HG03354 (cell line): ENCODE data around the gene UVRAG.
A peak's percentile ranks its signal among the peaks of the same experiment; 100 is the strongest.
"Not testable (repeated sequence)": the region's sequence is repeated elsewhere in the genome, so short reads cannot be mapped to it uniquely, and the experiment has no call there.

Source experiments
- ATAC-seq: cut with Tn5 transposase; IDR thresholded peaks from one replicate; pipeline ENCODE4 v1.9.1; 2021; ENCODE audit warnings: mild to moderate bottlenecking; ENCODE audit not compliant: unreplicated experiment, poor library complexity, severe bottlenecking

UVRAG gene

DNA sequence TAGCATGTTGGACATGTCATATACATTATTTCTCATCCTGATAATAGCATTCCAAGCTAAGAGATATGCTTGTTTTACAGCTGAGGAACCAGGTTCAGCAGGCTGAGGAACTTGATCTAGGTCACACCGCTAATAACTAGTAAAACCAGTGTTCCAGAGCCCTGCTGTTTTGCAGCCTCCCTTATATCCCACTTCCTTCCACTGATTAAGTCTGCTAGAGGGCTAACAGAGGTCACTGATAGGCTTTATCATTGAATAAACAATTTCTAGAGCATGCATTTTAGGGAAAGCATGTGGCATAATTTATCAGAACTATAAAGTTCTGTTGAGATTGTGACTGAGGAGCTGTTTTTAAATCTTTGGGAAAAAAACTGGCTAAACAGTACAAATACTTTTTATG, 54.0 kb downstream of the UVRAG start:
- no peak for ATAC-seq

DNA sequence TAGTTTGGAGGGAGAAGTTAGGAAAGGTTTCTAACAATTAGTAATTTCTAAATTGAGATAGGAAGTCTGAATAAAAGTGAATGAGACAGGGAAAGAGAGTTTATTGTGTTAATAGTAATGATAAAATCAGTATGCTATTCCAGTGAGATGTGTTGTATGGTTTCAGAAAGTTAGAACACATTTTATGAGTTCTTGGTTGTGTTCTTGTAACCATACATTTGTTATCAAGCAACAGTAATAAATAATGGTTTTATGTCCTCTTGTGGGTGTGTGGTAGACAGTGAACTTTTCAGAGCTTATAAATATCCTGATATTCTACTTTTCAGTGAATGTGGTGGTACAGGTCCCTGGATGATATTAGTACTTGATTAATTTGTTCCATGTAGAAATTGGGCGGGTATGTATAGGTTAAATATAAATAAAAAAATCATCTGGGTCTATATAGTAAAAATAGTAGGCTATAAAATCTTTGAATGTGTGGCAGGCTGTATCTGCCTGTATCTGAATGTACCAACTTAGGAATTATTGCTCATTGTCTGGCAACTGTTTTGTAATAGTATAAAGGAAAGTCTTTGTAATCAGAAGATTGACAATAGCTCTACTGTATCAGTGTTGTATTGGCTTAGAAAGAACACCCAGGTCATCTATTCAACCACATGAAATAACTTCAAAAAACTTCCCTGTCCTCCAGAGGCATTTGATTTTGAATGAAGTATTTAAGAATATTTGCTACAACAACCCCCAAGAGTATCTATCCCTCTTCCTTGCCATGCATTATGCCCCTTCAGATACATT, 54.8 kb downstream of the UVRAG start:
- no peak for ATAC-seq

DNA sequence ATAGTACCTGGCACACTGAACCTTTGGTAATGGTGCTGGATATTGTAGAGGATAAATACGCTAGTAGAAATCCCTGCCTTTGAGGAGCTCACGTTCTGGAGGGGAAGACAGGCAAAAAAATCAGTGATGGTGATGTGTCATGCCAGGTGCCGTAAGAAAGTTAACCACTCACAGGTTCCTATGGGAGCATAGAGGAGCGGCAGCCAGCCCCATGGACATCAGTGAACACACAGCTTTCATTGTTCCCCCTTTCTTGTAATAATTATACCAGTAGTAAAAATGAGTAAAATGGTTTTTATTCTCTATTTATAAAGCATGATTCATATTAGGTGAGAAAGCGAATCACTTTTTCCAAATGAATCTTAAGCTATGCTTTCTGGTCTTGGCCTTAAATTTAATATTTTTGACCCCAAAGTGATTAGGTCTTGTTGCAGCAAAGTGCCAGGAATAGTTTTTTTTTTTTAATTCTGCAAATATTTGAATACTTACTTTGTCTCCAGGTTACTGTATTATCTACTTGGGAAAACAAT, 57.9 kb downstream of the UVRAG start:
- peak; percentile 45 for ATAC-seq

DNA sequence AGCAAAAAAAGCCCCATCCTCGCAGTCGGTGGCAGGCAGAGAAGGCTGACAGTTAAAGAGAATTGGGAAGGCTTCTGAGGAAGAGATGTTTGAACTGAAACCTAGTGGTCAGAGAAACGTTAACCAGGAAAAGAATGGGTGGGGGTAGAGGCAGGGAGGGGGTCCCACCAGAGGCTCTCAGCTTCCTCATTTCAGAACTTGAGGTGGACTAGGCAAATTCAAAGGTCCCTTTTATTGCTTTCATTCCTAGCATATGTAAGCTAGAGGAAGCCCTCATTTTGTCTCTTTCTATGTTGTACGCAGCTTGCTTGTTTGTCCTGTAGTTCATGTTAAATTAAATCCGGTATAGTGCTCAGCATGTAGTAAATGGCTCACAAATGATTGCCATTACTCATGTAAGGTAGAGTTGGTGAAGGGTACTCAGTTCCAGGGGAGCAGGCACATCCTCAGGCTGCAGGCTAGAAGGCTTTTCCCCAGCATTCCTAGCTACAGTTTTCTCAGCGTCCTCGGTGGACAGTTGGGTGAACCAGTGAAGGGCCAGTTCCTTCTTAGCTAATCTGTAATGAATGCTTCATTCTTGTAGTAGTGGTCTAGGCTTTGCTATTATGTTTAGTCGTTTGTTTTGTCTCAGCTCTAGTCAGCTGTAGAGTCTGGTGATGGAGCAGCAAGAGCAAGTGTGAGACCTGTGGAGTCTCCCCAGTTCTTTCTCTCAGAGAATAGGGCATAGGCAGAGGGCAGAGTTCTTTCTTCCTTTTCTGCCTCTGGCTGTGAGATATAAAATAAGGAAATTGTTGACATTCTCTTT, 58.6 kb downstream of the UVRAG start:
- peak; percentile 82 for ATAC-seq

DNA sequence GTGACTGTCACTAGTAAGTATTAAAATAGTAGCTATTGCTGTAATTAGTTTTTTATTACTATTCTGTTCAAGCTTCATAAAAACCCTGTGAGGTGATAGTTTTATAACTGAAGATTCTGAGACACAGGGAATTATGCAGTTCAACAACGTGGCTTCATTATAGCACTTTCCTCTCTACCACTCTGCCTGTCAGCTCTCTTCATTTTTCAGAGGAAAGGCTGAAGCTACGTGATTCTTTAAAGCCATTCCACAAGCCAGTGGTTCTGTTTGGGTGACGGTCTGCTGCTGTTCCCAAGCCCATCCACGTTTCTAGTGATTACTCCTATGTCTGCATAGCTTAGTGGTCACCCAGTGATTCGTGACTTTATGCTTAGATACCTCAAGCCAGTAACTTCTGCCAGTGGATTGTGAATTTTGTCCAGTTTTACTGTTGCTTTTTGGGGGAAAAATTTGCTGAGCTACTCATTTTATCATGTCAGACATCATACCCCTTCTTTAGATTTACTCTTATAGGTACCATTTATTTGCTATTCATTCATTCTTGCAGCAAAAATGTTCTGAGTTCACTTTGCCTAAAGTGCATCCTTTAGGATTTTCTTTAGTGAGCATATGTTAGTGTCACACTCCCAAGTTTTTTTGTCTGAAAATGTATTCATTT, 59.8 kb downstream of the UVRAG start:
- ATAC-seq, result no peak

DNA sequence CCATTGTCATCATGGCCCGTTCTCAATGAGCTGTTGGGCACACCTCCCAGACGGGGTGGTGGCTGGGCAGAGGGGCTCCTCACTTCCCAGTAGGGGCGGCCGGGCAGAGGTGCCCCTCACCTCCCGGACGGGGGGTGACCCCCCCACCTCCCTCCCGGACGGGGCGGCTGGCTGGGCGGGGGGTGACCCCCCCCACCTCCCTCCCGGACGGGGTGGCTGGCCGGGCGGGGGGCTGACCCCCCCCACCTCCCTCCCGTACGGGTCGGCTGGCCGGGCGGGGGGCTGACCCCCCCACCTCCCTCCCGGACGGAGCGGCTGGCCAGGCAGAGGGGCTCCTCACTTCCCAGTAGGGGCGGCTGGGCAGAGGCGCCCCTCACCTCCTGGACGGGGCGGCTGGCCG, 62.3 kb downstream of the UVRAG start:
- not testable (repeated sequence) for ATAC-seq

DNA sequence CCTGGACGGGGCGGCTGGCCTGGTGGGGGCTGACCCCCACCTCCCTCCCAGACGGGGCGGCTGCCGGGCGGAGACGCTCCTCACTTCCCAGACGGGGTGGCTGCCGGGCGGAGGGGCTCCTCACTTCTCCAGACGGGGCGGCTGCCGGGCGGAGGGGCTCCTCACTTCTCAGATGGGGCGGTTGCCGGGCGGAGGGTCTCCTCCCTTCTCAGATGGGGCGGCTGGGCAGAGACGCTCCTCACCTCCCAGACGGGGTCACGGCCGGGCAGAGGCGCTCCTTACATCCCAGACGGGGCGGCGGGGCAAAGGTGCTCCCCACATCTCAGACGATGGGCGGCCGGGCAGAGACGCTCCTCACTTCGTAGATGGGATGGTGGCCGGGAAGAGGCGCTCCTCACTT, 62.9 kb downstream of the UVRAG start:
- not testable (repeated sequence) for ATAC-seq

DNA sequence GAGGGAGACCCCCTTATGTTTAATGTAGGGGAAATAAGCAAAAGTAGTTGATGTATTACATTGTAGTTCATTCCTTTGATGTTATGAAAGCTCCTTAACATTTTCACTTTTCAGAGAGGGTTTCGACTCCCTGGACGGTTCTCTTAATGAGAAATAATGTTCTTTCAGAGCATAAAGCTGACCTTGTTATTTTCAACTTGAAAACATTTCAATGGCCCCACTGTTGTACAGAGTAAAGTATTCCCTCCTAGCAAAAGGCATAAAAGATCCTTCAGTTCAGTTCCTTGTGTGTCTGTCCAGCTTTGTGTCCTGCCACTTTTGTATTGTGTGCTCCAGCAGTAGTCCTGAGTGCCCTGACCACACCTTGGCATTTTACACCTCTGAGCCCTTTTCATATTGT, 63.9 kb downstream of the UVRAG start:
- ATAC-seq, result no peak

DNA sequence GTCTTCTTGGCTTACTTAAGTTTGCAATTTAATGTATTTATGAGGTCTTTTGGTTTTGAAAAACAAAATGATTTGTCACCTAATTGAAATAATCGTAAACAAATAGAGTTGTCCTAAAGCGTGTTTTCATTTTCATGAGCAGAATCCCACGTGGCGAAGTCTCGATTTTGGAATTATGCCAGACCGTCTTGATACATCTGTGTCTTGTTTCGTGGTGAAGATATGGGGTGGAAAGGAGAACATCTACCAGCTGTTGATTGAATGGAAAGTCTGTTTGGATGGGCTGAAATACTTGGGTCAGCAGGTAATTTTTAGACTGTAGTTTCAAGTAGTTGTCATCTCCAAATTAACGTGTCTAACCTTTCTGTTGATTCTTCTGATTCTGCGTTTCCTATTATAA, 64.7 kb downstream of the UVRAG start:
- no peak for ATAC-seq

DNA sequence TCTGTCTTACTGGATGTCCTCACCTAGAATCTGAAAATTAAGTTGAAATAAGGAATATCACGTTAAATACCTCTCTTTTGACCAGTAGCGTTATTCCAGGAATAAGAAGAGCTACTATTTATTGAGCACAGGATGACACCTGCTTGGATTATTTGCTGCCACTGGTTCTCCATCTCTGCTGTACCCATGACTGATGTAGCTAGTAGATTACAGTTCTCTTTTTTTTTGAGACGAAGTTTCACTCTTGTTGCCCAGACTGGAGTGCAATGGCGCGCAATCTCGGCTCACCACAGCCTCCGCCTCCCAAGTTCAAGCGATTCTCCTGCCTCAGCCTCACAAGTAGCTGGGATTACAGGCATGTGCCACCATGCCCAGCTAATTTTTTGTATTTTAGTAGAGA, 65.3 kb downstream of the UVRAG start:
- not testable (repeated sequence) for ATAC-seq

DNA sequence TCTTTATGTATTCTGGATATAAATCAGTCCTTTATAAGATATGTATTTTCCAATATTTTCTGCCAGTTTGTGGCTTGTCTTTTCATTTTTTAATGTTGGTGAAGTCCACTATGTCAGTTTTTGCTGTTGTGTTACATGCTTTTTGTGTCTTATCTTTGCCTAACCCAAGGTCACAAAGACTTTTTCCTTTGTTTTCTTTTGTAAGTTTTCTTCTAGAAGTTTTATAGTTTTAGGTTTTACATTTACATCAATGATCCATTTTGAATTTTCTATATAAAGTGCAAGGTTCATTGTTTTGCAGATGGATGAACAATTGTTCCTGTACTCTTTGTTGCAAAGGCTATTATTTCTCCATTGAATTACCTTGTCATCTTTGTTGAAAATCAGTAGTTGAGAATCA, 69.3 kb downstream of the UVRAG start:
- ATAC-seq, result no peak

DNA sequence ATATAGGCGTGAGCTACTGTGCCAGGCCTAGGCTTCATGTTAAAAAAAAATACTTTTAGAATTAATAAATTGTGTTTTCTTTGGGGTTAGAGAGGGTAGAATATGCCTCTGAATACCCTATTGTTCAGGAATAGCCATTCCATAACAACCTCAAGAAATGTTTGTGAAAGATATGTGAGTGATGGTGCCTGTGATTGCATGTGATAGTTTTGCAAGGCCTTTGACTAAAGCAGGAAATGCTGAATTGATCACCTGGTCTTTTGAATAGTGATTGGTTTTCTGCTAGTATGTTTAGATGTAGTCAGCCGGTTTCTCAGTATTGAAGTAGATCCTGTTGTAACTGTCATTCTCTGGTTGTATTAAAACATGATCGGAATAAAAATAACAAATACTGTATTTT, 73.4 kb downstream of the UVRAG start:
- no peak for ATAC-seq

DNA sequence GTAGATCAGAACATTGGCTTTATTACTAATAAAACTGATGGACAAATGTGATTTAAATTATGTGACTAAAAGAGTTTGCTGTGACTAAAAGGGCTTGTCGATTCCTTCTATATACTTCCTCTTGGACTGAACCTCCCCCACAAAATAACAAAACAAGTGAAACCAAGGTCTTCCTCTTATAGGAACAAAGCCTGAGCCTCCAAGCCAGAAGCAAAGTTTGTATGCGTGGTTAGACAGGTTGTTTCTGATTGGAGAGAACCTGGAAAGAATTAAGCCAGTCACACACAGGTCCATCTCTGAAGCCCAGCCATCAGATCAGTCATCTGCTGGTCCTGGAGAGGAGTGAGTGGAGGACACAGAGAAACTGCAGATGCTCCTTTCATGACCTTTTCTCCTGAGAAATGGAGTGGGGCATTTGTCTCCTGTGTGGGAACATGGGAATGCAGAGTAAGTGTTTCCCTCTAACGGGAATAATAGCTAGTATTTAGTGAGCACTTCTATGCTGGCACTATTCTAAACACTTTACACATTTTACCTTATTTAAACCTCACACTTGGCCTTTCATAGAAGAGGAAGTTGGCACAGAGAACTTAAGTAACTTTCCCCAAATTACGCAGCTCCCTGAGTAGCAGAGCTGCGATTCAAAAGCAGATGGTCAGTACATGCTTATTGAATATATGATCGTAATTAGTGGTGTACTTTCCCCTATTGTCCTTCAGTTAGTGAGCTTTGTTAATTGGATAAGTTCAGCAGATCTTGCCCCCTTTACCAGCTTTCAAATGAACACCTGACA, 77.1 kb downstream of the UVRAG start:
- ATAC-seq, result peak; percentile 64

DNA sequence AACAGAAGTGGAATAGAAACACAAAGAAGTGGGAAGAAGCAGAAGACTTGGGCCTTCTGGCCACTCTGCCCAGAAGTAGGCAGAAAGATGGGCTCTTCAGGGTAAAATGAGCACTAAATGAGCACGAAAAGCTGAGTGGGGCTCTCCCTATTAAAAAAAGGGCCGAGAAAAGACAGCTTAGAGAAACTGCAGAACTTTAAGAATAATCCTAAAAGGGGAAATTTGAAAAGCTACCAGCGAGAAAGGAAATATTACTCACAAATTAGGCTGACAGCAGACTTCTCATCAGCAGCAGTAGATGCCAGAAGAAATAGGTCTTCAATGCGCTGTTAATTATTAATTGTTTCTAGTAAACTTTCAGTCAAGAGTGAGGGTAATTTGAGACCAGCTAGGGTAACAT, 78.2 kb downstream of the UVRAG start:
- no peak for ATAC-seq

DNA sequence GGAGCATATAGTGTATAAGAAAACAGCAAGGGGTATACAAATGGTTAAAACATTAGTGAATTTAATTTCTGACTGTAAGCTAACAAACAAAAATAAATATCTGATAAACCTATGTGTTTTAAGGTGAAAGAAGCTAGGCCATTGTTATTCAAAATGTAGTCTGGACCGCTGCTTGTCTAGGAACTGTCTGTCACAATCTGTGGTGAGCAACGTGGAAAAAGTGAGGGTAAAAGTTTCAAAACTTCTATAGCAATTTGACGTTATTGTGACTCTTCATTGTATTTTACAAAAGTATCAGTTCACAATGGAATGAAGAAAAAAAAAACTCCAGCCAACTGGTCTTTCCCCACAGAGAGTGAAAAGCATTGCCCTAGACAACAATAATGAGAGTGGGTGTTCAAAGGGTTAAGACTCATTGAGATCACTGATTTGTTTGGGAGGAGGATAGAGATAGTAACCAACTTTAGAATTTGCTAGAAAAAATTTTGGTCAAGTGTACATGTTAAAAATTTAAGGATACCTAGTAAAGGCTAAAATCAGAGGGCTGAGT, 79.1 kb downstream of the UVRAG start:
- no peak for ATAC-seq

DNA sequence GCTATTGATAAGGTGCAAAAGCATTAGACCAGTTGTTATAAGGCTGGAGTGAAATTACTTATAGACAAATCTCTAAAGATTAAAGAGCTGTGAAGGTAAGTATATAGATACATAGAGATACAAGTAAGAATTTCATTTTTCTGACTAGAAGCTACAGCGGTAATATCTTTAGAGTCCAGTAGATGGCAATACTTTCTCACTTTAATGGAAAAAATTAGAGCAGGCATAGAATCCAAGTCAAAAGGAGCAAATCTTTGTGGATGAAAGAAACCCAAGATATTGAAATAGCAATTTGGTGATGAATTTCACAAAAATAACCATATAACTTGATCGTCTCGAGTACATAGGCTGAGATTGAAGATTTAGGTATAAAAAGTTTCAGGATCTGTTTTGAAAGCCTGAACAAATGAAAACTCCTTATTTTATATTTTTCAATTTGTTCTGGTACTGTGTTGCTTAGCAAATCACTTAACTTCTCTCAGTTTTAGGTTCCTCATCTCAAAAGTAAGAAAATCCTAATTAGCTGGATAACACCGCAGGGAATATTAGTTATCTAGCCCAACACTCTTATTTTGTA, 81.9 kb downstream of the UVRAG start:
- ATAC-seq, result no peak

DNA sequence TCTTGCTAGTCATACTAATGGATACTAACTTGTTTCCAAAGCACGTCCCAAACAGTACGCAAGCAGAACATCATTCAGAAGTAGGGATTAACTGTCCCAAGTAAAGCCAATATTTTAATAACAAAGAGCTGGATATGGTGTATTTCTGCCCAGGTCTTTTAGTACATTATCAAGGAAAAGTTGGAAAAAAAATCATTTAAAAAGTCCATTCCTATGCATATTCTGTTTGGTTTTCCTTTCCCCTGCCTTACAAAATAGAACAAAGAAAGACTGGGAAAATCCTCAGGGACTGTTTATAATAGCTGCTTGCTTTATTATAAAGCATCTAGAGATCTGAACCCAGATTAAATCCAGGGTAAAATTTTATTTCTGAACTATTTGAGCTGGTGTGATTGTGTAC, 83.9 kb downstream of the UVRAG start:
- no peak for ATAC-seq

DNA sequence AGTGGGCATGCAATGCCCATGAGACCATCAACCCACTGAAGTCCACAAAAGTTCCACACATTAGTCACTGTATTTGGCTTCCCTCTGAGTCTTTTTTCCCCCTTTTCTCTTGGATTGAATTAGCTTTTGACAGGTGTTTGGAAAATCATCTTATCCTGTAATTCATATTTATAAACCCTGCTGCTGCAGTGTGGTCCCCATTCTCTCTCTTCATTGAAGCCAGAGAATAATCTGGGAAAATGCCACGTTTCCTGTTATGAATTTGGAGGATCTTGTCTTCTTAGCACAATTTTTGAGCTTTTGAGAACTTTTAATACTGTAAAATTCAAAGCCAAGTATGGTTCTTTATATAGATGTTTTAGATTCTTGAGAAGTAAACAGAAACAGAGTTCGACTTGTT, 84.8 kb downstream of the UVRAG start:
- ATAC-seq, result no peak

DNA sequence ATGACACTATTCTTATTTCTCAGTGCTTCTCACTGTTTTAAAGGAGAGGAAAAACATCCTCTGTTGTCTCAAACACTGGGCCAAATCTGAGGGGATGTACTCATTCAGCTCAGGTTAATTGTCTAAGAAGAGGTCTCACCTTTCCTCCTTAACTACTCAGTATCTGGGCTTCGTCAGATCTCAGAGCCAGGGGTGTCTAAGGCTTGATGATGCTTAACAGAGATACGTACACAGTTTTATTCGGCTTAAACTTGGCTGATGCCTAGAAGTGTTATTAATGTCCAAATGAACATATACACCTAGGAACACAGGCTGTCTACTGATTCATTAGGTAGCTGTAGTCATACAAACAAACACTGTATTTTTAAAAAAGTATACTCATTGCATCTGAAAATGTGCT, 85.8 kb downstream of the UVRAG start:
- no peak for ATAC-seq
